Upper lobe of left lung (tissue), 4 donors: ENCODE measurements around the gene GABBR1.

ENCODE experiments used
- CTCF ChIP-seq, 6 experiments: fragments of 450-650 bp in 4 of 6; fragments of 200-600 bp in 2 of 6; sonication (generic) in 2 of 6; IDR thresholded peaks; one replicate each; pipeline ENCODE4 v1.5.1; 2016 to 2019; ENCODE audit warnings: antibody characterized with exemption in 6 of 6
- EP300 ChIP-seq, 4 donors: sonication (generic); formaldehyde crosslinking; IDR thresholded peaks; one replicate each; pipeline ENCODE4 v1.5.1; 2017; ENCODE audit warnings: antibody characterized with exemption in 4 of 4, control low read depth in 2 of 4
- POLR2A ChIP-seq, 4 donors: fragments of 450-650 bp; IDR thresholded peaks; one replicate each; pipeline ENCODE4 v1.5.1; 2016 to 2017; ENCODE audit warnings: antibody characterized with exemption in 4 of 4, mild to moderate bottlenecking in 2 of 4
- POLR2AphosphoS5 ChIP-seq, 2 donors: sonication (generic); formaldehyde crosslinking; IDR thresholded peaks; one replicate each; pipeline ENCODE4 v1.5.1; 2017; ENCODE audit warnings: antibody characterized with exemption in 2 of 2

GRCh38 chr6:29527564-29527963, 105.4 kb downstream of the GABBR1 start:
- no peak for TF ChIP-seq CTCF (IDR thresholded peaks at IDR 0.05)
- TF ChIP-seq POLR2A (IDR thresholded peaks at IDR 0.05): no peak
- no peak for TF ChIP-seq EP300 (IDR thresholded peaks at IDR 0.05)
- no peak for TF ChIP-seq POLR2AphosphoS5 (IDR thresholded peaks at IDR 0.05)
